ENCODE results near the gene CCDC30.

The CCDC30 gene

GRCh38 chr1:42449256-42449655 lies 13.8 kb upstream of the CCDC30 start:
- Histone ChIP-seq H3K36me3 (ENCODE audit: control insufficient read depth, insufficient read depth, low read length) (no peaks in the 10 kb centered on the region), H3K27ac (ENCODE audit: insufficient read depth, low read length, poor library complexity, severe bottlenecking) (no peak overlapping the region), H3K27me3 (replicated peaks; ENCODE audit: control insufficient read depth, insufficient read depth, low read length, poor library complexity, severe bottlenecking) (no peaks in the 10 kb centered on the region), H3K4me1 (ENCODE audit: control insufficient read depth, insufficient read depth, low read length, poor library complexity, severe bottlenecking) (no peaks in the 10 kb centered on the region), H3K4me3 (ENCODE audit: insufficient read depth, low read depth, low read length, poor library complexity, severe bottlenecking) (no peak overlapping the region), H3K9me3 (ENCODE audit: control insufficient read depth, low read length) (no peaks in the 10 kb centered on the region)
- DNase-seq = no peak

- no peak for DNase-seq
- Histone ChIP-seq H3K36me3 (ENCODE audit: control insufficient read depth, insufficient read depth, low read length) (no peaks in the 10 kb centered on the region), H3K9me3 (ENCODE audit: control insufficient read depth, low read length) (no peaks in the 10 kb centered on the region), H3K27me3 (replicated peaks; ENCODE audit: control insufficient read depth, insufficient read depth, low read length, poor library complexity, severe bottlenecking) (no peaks in the 10 kb centered on the region), H3K4me3 (ENCODE audit: insufficient read depth, low read depth, low read length, poor library complexity, severe bottlenecking) (no peak overlapping the region), H3K4me1 (ENCODE audit: control insufficient read depth, insufficient read depth, low read length, poor library complexity, severe bottlenecking) (no peaks in the 10 kb centered on the region), H3K27ac (ENCODE audit: insufficient read depth, low read length, poor library complexity, severe bottlenecking) (no peak overlapping the region)
Observed at GRCh38 chr1:42450061-42450460, 13.0 kb upstream of the CCDC30 start.

GRCh38 chr1:42453386-42453785 lies 9.7 kb upstream of the CCDC30 start:
- H3K4me3 ChIP-seq (ENCODE audit: insufficient read depth, low read depth, low read length, poor library complexity, severe bottlenecking) = no peak overlapping the region
- no peaks in the 10 kb centered on the region for H3K36me3 ChIP-seq (ENCODE audit: control insufficient read depth, insufficient read depth, low read length)
- H3K9me3 ChIP-seq (ENCODE audit: control insufficient read depth, low read length) = no peaks in the 10 kb centered on the region
- no peak overlapping the region for H3K27ac ChIP-seq (ENCODE audit: insufficient read depth, low read length, poor library complexity, severe bottlenecking)
- DNase-seq = no peak
- no peaks in the 10 kb centered on the region for H3K27me3 ChIP-seq (replicated peaks; ENCODE audit: control insufficient read depth, insufficient read depth, low read length, poor library complexity, severe bottlenecking)
- peaks cover 11% of the 10 kb centered on the region for H3K4me1 ChIP-seq (ENCODE audit: control insufficient read depth, insufficient read depth, low read length, poor library complexity, severe bottlenecking)

- H3K9me3 ChIP-seq (ENCODE audit: control insufficient read depth, low read length) = no peaks in the 10 kb centered on the region
- H3K27ac ChIP-seq (ENCODE audit: insufficient read depth, low read length, poor library complexity, severe bottlenecking) = no peak overlapping the region
- H3K4me3 ChIP-seq (ENCODE audit: insufficient read depth, low read depth, low read length, poor library complexity, severe bottlenecking) = no peak overlapping the region
- H3K36me3 ChIP-seq (ENCODE audit: control insufficient read depth, insufficient read depth, low read length) = peaks cover 6% of the 10 kb centered on the region
- peaks cover 11% of the 10 kb centered on the region for H3K4me1 ChIP-seq (ENCODE audit: control insufficient read depth, insufficient read depth, low read length, poor library complexity, severe bottlenecking)
- no peak for DNase-seq
- H3K27me3 ChIP-seq (replicated peaks; ENCODE audit: control insufficient read depth, insufficient read depth, low read length, poor library complexity, severe bottlenecking) = no peaks in the 10 kb centered on the region
Observed at GRCh38 chr1:42454403-42454802, 8.7 kb upstream of the CCDC30 start.

GRCh38 chr1:42456010-42456753 lies 6.9 kb upstream of the CCDC30 start, which contains the start of the genes PPCS and ZMYND12:
Gene PPCS, plus strand, starts transcription at chr1:42456543. Its CDS starts 23 bp downstream, at chr1:42456566.
Gene ZMYND12, minus strand, starts transcription at chr1:42456022. Its CDS starts 25 bp downstream, at chr1:42455997.
- Histone ChIP-seq H3K27me3 (replicated peaks; ENCODE audit: control insufficient read depth, insufficient read depth, low read length, poor library complexity, severe bottlenecking) (no peaks in the 10 kb centered on the region), H3K36me3 (ENCODE audit: control insufficient read depth, insufficient read depth, low read length) (peaks cover 22% of the 10 kb centered on the region), H3K9me3 (ENCODE audit: control insufficient read depth, low read length) (no peaks in the 10 kb centered on the region), H3K27ac (ENCODE audit: insufficient read depth, low read length, poor library complexity, severe bottlenecking) (peak within 1 kb of the TSS; percentile 99), H3K4me3 (ENCODE audit: insufficient read depth, low read depth, low read length, poor library complexity, severe bottlenecking) (peak within 1 kb of the TSS; percentile 95), H3K4me1 (ENCODE audit: control insufficient read depth, insufficient read depth, low read length, poor library complexity, severe bottlenecking) (peaks cover 11% of the 10 kb centered on the region)
- DNase-seq = peak; percentile 85 to 87 (median 86)

- Histone ChIP-seq H3K4me1 (ENCODE audit: control insufficient read depth, insufficient read depth, low read length, poor library complexity, severe bottlenecking) (peaks cover 11% of the 10 kb centered on the region), H3K9me3 (ENCODE audit: control insufficient read depth, low read length) (no peaks in the 10 kb centered on the region), H3K27me3 (replicated peaks; ENCODE audit: control insufficient read depth, insufficient read depth, low read length, poor library complexity, severe bottlenecking) (no peaks in the 10 kb centered on the region), H3K36me3 (ENCODE audit: control insufficient read depth, insufficient read depth, low read length) (peaks cover 22% of the 10 kb centered on the region), H3K4me3 (ENCODE audit: insufficient read depth, low read depth, low read length, poor library complexity, severe bottlenecking) (peak overlapping the region; percentile 95), H3K27ac (ENCODE audit: insufficient read depth, low read length, poor library complexity, severe bottlenecking) (peak overlapping the region; percentile 99)
- DNase-seq = peak in 1 of 3 donors; percentile 51
Observed at GRCh38 chr1:42456754-42457089, 6.4 kb upstream of the CCDC30 start.

- H3K27ac ChIP-seq (ENCODE audit: insufficient read depth, low read length, poor library complexity, severe bottlenecking) = no peak overlapping the region
- H3K36me3 ChIP-seq (ENCODE audit: control insufficient read depth, insufficient read depth, low read length) = peaks cover 22% of the 10 kb centered on the region
- no peaks in the 10 kb centered on the region for H3K9me3 ChIP-seq (ENCODE audit: control insufficient read depth, low read length)
- H3K27me3 ChIP-seq (replicated peaks; ENCODE audit: control insufficient read depth, insufficient read depth, low read length, poor library complexity, severe bottlenecking) = no peaks in the 10 kb centered on the region
- H3K4me1 ChIP-seq (ENCODE audit: control insufficient read depth, insufficient read depth, low read length, poor library complexity, severe bottlenecking) = peaks cover 10% of the 10 kb centered on the region
- no peak for DNase-seq
- no peak overlapping the region for H3K4me3 ChIP-seq (ENCODE audit: insufficient read depth, low read depth, low read length, poor library complexity, severe bottlenecking)
Observed at GRCh38 chr1:42461196-42461595, 1.9 kb upstream of the CCDC30 start.

GRCh38 chr1:42463921-42464320 lies 835 bp downstream of the CCDC30 start:
- no peak for DNase-seq
- Histone ChIP-seq H3K36me3 (ENCODE audit: control insufficient read depth, insufficient read depth, low read length) (peaks cover 20% of the 10 kb centered on the region), H3K4me1 (ENCODE audit: control insufficient read depth, insufficient read depth, low read length, poor library complexity, severe bottlenecking) (peaks cover 4% of the 10 kb centered on the region), H3K4me3 (ENCODE audit: insufficient read depth, low read depth, low read length, poor library complexity, severe bottlenecking) (peak overlapping the region; percentile 50), H3K27me3 (replicated peaks; ENCODE audit: control insufficient read depth, insufficient read depth, low read length, poor library complexity, severe bottlenecking) (no peaks in the 10 kb centered on the region), H3K9me3 (ENCODE audit: control insufficient read depth, low read length) (no peaks in the 10 kb centered on the region), H3K27ac (ENCODE audit: insufficient read depth, low read length, poor library complexity, severe bottlenecking) (peak overlapping the region; percentile 83)

GRCh38 chr1:42466030-42466429 lies 2.9 kb downstream of the CCDC30 start:
- Histone ChIP-seq H3K9me3 (ENCODE audit: control insufficient read depth, low read length) (no peaks in the 10 kb centered on the region), H3K4me1 (ENCODE audit: control insufficient read depth, insufficient read depth, low read length, poor library complexity, severe bottlenecking) (peaks cover 4% of the 10 kb centered on the region), H3K27ac (ENCODE audit: insufficient read depth, low read length, poor library complexity, severe bottlenecking) (no peak overlapping the region), H3K27me3 (replicated peaks; ENCODE audit: control insufficient read depth, insufficient read depth, low read length, poor library complexity, severe bottlenecking) (no peaks in the 10 kb centered on the region), H3K4me3 (ENCODE audit: insufficient read depth, low read depth, low read length, poor library complexity, severe bottlenecking) (no peak overlapping the region), H3K36me3 (ENCODE audit: control insufficient read depth, insufficient read depth, low read length) (peaks cover under 1% of the 10 kb centered on the region)
- DNase-seq = no peak

- Histone ChIP-seq H3K27me3 (replicated peaks; ENCODE audit: control insufficient read depth, insufficient read depth, low read length, poor library complexity, severe bottlenecking) (no peaks in the 10 kb centered on the region), H3K36me3 (ENCODE audit: control insufficient read depth, insufficient read depth, low read length) (no peaks in the 10 kb centered on the region), H3K4me3 (ENCODE audit: insufficient read depth, low read depth, low read length, poor library complexity, severe bottlenecking) (no peak overlapping the region), H3K4me1 (ENCODE audit: control insufficient read depth, insufficient read depth, low read length, poor library complexity, severe bottlenecking) (no peaks in the 10 kb centered on the region), H3K9me3 (ENCODE audit: control insufficient read depth, low read length) (no peaks in the 10 kb centered on the region), H3K27ac (ENCODE audit: insufficient read depth, low read length, poor library complexity, severe bottlenecking) (no peak overlapping the region)
- DNase-seq = no peak
Observed at GRCh38 chr1:42469727-42470126, 6.6 kb downstream of the CCDC30 start.

Data from effector memory CD4-positive, alpha-beta T cell (primary cell).